GM12878 (cell line): ENCODE data around the gene MYO7B. TPM values are rescaled to one million over a fixed set of nuclear protein-coding genes. Genes with fewer than 3 reads are reported as not detected.

Source experiments
- JUND ChIP-seq: IDR thresholded peaks from 2 replicates; pipeline ENCODE4 v1.6.1; 2012; ENCODE audit warnings: low read depth, mild to moderate bottlenecking, low read length, improper control_type of control experiment, moderate library complexity
- polyA plus RNA-seq, 11 experiments: library from polyadenylated mRNA; depleted of rRNA in 4 of 11; unstranded in 6 of 11; stranded (reverse) in 5 of 11; fragments of >200 nt; fragmentation: Nextera tagmentation in 4 of 11; fragmentation: Illumina TruSeq in 1 of 11; extraction: Ambion mirVana in 4 of 11; extraction: Trizol in 1 of 11; gene quantifications; 1 replicate in 1 of 11; 2 replicates in 10 of 11; pipeline versions ENCODE4 v1.2.1 to v1.2.3, GENCODE V29; 2011 to 2016; ENCODE audit warnings: inconsistent platforms in 2 of 11, missing spikeins in 2 of 11, low read depth in 1 of 11
- total RNA-seq, 4 experiments: library from RNA; depleted of rRNA in 3 of 4; stranded (reverse); fragments of >200 nt in 3 of 4; fragmentation: Illumina TruSeq in 1 of 4; extraction: Trizol in 1 of 4; gene quantifications; 2 replicates each; pipeline versions ENCODE4 v1.2.1 to v1.2.3, GENCODE V29; 2013 to 2021
- TF ChIP-seq, protein P1 (sequence below): fragments of 450-650 bp; IDR thresholded peaks from 2 replicates; pipeline ENCODE4 v1.6.1; 2016; ENCODE audit warnings: mild to moderate bottlenecking, moderate library complexity, borderline replicate concordance
- TF ChIP-seq, protein P2 (sequence below): fragments of 150-350 bp; IDR thresholded peaks from 2 replicates; pipeline ENCODE4 v1.6.1; 2016; ENCODE audit warnings: low read depth, low read length

The MYO7B gene
- total and polyA plus RNA-seq, 10 of the 15 experiments (the other 5 are each of a cell fraction or from before 2014, with no cell fraction given), result 0.08 to 4.8 (median 1.2) TPM

DNA sequence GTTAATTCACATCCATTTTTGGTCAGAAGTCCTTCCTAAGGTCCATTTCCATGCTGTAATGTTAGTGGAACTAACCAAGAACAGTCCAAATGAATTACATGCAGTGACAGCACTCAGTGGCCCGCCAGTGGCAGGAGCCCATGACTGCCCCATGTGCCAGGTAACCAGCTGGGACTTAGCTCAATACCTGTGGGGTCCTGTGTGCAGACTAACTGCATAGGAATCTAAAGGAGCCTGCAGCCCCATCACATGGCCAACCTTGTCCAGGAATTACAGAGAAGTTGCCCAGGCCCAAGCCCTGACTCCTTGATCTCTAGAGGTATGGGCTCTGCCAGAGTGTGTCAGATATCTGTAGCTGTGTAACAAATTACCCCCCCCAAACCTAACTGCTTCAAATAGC, 75.1 kb downstream of the MYO7B start (continued):
- TF ChIP-seq, protein P1, sequence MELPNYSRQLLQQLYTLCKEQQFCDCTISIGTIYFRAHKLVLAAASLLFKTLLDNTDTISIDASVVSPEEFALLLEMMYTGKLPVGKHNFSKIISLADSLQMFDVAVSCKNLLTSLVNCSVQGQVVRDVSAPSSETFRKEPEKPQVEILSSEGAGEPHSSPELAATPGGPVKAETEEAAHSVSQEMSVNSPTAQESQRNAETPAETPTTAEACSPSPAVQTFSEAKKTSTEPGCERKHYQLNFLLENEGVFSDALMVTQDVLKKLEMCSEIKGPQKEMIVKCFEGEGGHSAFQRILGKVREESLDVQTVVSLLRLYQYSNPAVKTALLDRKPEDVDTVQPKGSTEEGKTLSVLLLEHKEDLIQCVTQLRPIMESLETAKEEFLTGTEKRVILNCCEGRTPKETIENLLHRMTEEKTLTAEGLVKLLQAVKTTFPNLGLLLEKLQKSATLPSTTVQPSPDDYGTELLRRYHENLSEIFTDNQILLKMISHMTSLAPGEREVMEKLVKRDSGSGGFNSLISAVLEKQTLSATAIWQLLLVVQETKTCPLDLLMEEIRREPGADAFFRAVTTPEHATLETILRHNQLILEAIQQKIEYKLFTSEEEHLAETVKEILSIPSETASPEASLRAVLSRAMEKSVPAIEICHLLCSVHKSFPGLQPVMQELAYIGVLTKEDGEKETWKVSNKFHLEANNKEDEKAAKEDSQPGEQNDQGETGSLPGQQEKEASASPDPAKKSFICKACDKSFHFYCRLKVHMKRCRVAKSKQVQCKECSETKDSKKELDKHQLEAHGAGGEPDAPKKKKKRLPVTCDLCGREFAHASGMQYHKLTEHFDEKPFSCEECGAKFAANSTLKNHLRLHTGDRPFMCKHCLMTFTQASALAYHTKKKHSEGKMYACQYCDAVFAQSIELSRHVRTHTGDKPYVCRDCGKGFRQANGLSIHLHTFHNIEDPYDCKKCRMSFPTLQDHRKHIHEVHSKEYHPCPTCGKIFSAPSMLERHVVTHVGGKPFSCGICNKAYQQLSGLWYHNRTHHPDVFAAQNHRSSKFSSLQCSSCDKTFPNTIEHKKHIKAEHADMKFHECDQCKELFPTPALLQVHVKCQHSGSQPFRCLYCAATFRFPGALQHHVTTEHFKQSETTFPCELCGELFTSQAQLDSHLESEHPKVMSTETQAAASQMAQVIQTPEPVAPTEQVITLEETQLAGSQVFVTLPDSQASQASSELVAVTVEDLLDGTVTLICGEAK, result no peak
- TF ChIP-seq, protein P2, sequence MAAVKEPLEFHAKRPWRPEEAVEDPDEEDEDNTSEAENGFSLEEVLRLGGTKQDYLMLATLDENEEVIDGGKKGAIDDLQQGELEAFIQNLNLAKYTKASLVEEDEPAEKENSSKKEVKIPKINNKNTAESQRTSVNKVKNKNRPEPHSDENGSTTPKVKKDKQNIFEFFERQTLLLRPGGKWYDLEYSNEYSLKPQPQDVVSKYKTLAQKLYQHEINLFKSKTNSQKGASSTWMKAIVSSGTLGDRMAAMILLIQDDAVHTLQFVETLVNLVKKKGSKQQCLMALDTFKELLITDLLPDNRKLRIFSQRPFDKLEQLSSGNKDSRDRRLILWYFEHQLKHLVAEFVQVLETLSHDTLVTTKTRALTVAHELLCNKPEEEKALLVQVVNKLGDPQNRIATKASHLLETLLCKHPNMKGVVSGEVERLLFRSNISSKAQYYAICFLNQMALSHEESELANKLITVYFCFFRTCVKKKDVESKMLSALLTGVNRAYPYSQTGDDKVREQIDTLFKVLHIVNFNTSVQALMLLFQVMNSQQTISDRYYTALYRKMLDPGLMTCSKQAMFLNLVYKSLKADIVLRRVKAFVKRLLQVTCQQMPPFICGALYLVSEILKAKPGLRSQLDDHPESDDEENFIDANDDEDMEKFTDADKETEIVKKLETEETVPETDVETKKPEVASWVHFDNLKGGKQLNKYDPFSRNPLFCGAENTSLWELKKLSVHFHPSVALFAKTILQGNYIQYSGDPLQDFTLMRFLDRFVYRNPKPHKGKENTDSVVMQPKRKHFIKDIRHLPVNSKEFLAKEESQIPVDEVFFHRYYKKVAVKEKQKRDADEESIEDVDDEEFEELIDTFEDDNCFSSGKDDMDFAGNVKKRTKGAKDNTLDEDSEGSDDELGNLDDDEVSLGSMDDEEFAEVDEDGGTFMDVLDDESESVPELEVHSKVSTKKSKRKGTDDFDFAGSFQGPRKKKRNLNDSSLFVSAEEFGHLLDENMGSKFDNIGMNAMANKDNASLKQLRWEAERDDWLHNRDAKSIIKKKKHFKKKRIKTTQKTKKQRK, result no peak
- TF ChIP-seq JUND, result no peak
